ENCODE data around the gene GOLGA6L2.

DNA sequence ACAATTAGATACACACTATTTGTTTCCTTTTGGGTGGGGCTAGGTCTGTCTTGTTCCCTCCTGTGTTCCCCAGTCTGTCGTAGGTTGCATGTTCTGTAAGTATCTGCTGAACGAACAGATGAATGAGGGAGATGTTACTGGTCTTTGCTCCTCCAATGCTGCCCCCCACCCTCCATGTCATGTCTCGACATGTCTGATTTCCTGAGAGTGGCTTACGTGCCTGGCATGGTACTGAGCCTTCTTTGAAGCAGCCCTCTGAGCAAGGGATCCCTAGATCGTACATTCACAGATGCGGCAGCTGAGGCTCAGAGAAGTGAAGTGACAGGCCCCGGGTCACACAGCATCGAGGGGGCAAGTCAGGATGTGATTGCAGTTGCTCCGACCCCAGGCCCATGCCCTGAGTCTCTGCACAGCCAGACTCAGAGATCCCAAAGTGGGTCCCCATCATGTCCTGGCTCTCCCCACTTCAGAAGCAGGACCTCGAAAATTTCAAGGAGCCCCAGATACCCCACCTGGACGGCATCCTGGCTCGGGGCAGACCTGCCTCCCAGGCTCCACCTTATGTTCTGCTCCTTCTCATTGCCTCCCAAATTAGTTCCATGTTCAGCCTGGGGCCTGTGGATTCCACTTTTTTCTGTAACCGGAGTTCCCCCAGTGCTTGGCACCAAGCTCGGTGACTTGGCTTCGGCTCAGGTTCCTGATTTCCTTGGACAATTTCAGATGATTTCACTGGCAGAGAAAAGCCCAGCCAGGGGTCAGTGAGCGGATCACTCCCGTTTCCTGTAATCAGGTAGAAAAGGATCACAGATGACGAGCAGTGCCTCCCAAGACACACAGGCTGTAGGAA lies 24.7 kb downstream of the GOLGA6L2 start:
- TF ChIP-seq, protein P1, sequence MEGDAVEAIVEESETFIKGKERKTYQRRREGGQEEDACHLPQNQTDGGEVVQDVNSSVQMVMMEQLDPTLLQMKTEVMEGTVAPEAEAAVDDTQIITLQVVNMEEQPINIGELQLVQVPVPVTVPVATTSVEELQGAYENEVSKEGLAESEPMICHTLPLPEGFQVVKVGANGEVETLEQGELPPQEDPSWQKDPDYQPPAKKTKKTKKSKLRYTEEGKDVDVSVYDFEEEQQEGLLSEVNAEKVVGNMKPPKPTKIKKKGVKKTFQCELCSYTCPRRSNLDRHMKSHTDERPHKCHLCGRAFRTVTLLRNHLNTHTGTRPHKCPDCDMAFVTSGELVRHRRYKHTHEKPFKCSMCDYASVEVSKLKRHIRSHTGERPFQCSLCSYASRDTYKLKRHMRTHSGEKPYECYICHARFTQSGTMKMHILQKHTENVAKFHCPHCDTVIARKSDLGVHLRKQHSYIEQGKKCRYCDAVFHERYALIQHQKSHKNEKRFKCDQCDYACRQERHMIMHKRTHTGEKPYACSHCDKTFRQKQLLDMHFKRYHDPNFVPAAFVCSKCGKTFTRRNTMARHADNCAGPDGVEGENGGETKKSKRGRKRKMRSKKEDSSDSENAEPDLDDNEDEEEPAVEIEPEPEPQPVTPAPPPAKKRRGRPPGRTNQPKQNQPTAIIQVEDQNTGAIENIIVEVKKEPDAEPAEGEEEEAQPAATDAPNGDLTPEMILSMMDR (IDR thresholded peaks at IDR 0.05; ENCODE audit: low read length): no peak
- no peak for TF ChIP-seq EZH2 (IDR thresholded peaks at IDR 0.05; ENCODE audit: borderline replicate concordance, low read length)

Data from OCI-LY1 (cell line).